ENCODE measurements around the gene RPS8. TPM values are rescaled to one million over a fixed set of nuclear protein-coding genes. Genes with fewer than 3 reads are reported as not detected.

Gene RPS8
- total RNA-seq, 4 donors from 2014 or later = 1,063 to 2,408 (median 1,844) TPM

DNA sequence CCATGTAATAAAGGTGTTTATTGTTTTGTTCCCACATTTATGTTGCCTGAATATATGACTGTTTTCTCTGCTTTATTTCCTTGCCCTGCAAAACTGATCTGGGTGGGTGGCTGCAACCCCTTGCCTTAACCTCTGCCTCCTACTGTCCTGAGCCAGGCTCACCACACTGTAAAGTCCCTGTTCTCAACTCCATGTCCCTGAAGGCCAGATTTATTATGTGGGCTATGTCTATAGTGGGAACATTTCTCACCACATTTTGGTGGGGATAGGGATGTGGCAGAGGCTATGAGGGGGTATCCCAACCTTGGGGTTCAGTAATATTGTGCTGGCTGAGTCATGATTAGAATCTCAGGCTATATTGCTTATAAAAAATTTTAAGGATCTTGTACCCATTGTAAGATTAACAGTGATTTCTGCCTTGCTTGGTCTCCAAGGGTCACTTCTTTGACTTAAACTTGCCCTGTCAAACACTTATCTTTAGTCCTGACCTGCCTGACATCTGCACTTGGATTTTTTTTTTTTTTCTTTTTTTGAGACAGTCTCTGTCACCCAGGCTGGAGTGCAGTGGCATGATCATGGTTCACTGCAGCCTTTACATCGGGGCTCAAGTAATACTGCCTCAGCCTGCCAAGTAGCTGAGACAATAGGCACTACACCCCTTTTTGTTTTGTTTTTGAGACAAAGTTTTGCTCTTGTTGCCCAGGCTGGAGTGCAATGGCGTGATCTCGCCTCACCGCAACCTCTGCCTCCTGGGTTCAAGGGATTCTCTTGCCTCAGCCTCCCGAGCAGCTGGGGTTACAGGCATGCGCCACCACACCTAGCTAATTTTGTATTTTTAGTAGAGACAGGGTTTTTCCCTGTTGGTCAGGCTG, 3.6 kb downstream of the RPS8 start:
- Histone ChIP-seq H3K9me3 (no peaks in the 10 kb centered on the region), H3K36me3 (peaks cover 31 to 59% (median 49%) of the 10 kb centered on the region in 4 donors), H3K4me3 (no peak overlapping the region), H3K4me1 (peaks cover 26 to 48% (median 40%) of the 10 kb centered on the region in 4 donors), H3K27ac (replicated peaks in 1 of 4) (no peak overlapping the region), H3K27me3 (no peaks in the 10 kb centered on the region)
- no peak for DNase-seq (ENCODE audit: extremely low spot score)
- 95% methylated on average over 6 of the region's 6 CpGs for WGBS
- TF ChIP-seq EP300 (IDR thresholded peaks at IDR 0.05) = no peak
- TF ChIP-seq POLR2A (IDR thresholded peaks at IDR 0.05; ENCODE audit: low read depth) = no peak
- TF ChIP-seq, protein P1, sequence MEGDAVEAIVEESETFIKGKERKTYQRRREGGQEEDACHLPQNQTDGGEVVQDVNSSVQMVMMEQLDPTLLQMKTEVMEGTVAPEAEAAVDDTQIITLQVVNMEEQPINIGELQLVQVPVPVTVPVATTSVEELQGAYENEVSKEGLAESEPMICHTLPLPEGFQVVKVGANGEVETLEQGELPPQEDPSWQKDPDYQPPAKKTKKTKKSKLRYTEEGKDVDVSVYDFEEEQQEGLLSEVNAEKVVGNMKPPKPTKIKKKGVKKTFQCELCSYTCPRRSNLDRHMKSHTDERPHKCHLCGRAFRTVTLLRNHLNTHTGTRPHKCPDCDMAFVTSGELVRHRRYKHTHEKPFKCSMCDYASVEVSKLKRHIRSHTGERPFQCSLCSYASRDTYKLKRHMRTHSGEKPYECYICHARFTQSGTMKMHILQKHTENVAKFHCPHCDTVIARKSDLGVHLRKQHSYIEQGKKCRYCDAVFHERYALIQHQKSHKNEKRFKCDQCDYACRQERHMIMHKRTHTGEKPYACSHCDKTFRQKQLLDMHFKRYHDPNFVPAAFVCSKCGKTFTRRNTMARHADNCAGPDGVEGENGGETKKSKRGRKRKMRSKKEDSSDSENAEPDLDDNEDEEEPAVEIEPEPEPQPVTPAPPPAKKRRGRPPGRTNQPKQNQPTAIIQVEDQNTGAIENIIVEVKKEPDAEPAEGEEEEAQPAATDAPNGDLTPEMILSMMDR (IDR thresholded peaks at IDR 0.05) = no peak
- TF ChIP-seq POLR2AphosphoS5 (IDR thresholded peaks at IDR 0.05) = no peak
- intact Hi-C loops (cut with DNase I) = loop anchor here (5.0 kb wide), 1 partner anchor 47 kb away; the partner anchor contains the start of gene RNU5D-1

- 91% methylated on average over 14 of the region's 14 CpGs for WGBS
- intact Hi-C loops (cut with DNase I) = no loop called here
- no peaks in the 10 kb centered on the region for H3K27me3 ChIP-seq
- no peak overlapping the region for H3K4me3 ChIP-seq
- no peaks in the 10 kb centered on the region for H3K9me3 ChIP-seq
- peaks cover 42 to 59% (median 49%) of the 10 kb centered on the region in 4 donors for H3K4me1 ChIP-seq
- peaks cover 31 to 59% (median 49%) of the 10 kb centered on the region in 4 donors for H3K36me3 ChIP-seq
- no peak for DNase-seq (ENCODE audit: extremely low spot score)
- H3K27ac ChIP-seq (replicated peaks in 1 of 4) = no peak overlapping the region
- TF ChIP-seq POLR2AphosphoS5 (IDR thresholded peaks at IDR 0.05) = no peak
- TF ChIP-seq POLR2A (IDR thresholded peaks at IDR 0.05; ENCODE audit: low read depth) = no peak
- TF ChIP-seq EP300 (IDR thresholded peaks at IDR 0.05) = no peak
- TF ChIP-seq, protein P1 (IDR thresholded peaks at IDR 0.05) = no peak
Measured at GRCh38 chr1:44780583-44781121, 5.3 kb downstream of the RPS8 start.

- peak overlapping the region; percentile 52 to 63 (median 54) for H3K27ac ChIP-seq (replicated peaks in 1 of 4)
- TF ChIP-seq, protein P1 (IDR thresholded peaks at IDR 0.05) = no peak
- TF ChIP-seq POLR2A (IDR thresholded peaks at IDR 0.05; ENCODE audit: low read depth) = no peak
- no peak for TF ChIP-seq POLR2AphosphoS5 (IDR thresholded peaks at IDR 0.05)
- no peak for TF ChIP-seq EP300 (IDR thresholded peaks at IDR 0.05)
Measured at GRCh38 chr1:44783697-44784093, 8.4 kb downstream of the RPS8 start.

DNA sequence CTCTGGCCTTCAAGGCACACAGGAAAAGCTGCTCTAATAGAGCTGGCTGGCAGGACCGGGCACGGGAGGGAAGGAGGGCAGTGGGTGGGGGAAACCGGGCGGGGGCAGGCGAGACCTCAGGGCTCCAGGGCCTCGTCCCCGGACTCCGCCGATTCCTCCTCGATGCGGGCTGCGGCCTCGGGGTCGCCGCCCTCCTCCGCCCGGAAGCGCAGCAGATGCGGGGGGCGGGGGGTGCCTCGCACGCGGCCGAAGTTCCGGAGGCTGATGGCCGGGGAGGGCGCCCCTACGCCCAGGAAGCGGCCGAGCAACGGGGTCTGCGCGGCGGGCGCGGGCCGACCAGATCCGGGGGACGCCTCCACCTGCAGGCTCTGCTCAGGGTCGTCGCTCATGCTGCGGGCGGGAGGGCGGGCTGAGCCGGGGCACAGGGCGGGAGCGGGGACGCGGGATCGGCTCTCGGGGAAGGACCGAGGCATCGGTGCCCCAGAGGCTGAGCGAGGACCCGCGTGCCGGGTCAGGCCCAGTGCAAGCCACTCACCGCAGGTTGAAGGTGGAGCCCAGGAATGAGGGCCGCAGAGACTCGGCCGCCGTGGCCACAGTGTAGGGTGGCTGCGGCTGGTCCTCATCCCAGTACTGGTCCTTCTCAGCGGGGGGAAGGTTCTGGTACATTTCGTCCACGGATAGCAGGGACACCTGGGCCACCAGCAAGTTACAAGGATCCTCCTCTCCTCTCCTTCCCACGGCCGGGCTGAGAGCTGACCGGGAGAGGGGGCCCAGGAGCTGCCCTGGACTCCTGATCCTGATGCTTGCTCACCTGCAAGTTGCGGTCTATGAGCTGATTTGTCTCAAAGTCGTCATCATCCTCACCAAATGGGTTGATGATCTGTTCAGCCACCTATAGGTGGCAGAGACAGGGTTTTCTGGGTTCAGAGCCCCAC, 9.0 kb downstream of the RPS8 start:
- TF ChIP-seq EP300 (IDR thresholded peaks at IDR 0.05) (no peak), POLR2AphosphoS5 (IDR thresholded peaks at IDR 0.05) (no peak), POLR2A (IDR thresholded peaks at IDR 0.05; ENCODE audit: low read depth) (no peak)
- TF ChIP-seq, protein P1 (IDR thresholded peaks at IDR 0.05) = no peak
- peak overlapping the region; percentile 55 to 66 (median 62) for H3K4me3 ChIP-seq
- H3K27me3 ChIP-seq = no peaks in the 10 kb centered on the region
- WGBS = 11% methylated on average over 11 of the region's 71 CpGs
- H3K9me3 ChIP-seq = no peaks in the 10 kb centered on the region
- no peak for DNase-seq (ENCODE audit: extremely low spot score)
- intact Hi-C loops (cut with DNase I) = loop anchor here (5.0 kb wide), 2 partner anchors 38 to 228 kb away; partner anchors contain the start of genes HECTD3 and UROD
- peaks cover 33 to 40% (median 36%) of the 10 kb centered on the region in 4 donors for H3K4me1 ChIP-seq
- H3K36me3 ChIP-seq = peaks cover 14 to 27% (median 20%) of the 10 kb centered on the region in 4 donors
- peak overlapping the region; percentile 52 to 63 (median 54) for H3K27ac ChIP-seq (replicated peaks in 1 of 4)

More at GRCh38 chr1:44783697-44784093, 8.4 kb downstream of the RPS8 start:
- 35% methylated on average over 8 of the region's 8 CpGs for WGBS
- intact Hi-C loops (cut with DNase I) = no loop called here
- DNase-seq (ENCODE audit: extremely low spot score) = no peak
- Histone ChIP-seq H3K9me3 (no peaks in the 10 kb centered on the region), H3K4me3 (peak overlapping the region; percentile 55 to 66 (median 62)), H3K27me3 (no peaks in the 10 kb centered on the region), H3K36me3 (peaks cover 20 to 33% (median 26%) of the 10 kb centered on the region in 4 donors), H3K4me1 (peaks cover 33 to 42% (median 37%) of the 10 kb centered on the region in 4 donors)

All from esophagus muscularis mucosa (tissue), 4 donors.